LNCAP (cell line): Measurements from ENCODE around the gene NTM.

Source experiments
- CTCF ChIP-seq: fragments of 450-650 bp; IDR thresholded peaks from 2 replicates; pipeline ENCODE4 v1.5.1; 2017; ENCODE audit warnings: mild to moderate bottlenecking

Gene NTM

GRCh38 chr11:131425285-131425684, 54.9 kb downstream of the NTM start:
- TF ChIP-seq CTCF = no peak

GRCh38 chr11:131428853-131429252, 58.4 kb downstream of the NTM start:
- TF ChIP-seq CTCF = no peak

GRCh38 chr11:131430473-131431208, 60.2 kb downstream of the NTM start:
- no peak for TF ChIP-seq CTCF

- no peak for TF ChIP-seq CTCF
Measured at GRCh38 chr11:131441051-131441810, 70.8 kb downstream of the NTM start.

- TF ChIP-seq CTCF = no peak
Measured at GRCh38 chr11:131446590-131447275, 76.3 kb downstream of the NTM start.

GRCh38 chr11:131447277-131447815, 76.9 kb downstream of the NTM start:
- TF ChIP-seq CTCF = no peak

- no peak for TF ChIP-seq CTCF
Measured at GRCh38 chr11:131447898-131448297, 77.5 kb downstream of the NTM start.
